ENCODE data around the gene MBNL1.

- no peak for TF ChIP-seq POLR2A (IDR thresholded peaks at IDR 0.05)
- TF ChIP-seq CTCF (IDR thresholded peaks at IDR 0.05), result no peak
- no peak for TF ChIP-seq EP300 (IDR thresholded peaks at IDR 0.05)
- no peak for TF ChIP-seq POLR2AphosphoS5 (IDR thresholded peaks at IDR 0.05)
These were observed 203.9 kb downstream of the MBNL1 start for GRCh38 chr3:152472672-152472954.
